GM23338 (cell line): ENCODE measurements around the gene LRFN3. TPM values are rescaled to one million over a fixed set of nuclear protein-coding genes. Genes with fewer than 3 reads are reported as not detected.

Source experiments
- ATAC-seq: fragments of 200-7000 bp; cut with Tn5 transposase; 3 replicates; pipeline ENCODE4 v1.9.1; 2020
- DNase-seq: peaks from one replicate; pipeline ENCODE4 v3.0.0-alpha.2; 2015; ENCODE audit warnings: low spot score
- H2AFZ ChIP-seq: fragments of 200-600 bp; sonication (generic); 2 replicates; pipeline ENCODE4 v1.8.0; 2016; ENCODE audit warnings: antibody characterized with exemption, mild to moderate bottlenecking, moderate library complexity
- H3F3A ChIP-seq: fragments of 200-600 bp; sonication (generic); replicated peaks from 2 replicates; pipeline ENCODE4 v1.8.0; 2017; ENCODE audit warnings: antibody characterized with exemption, mixed run types, low read depth
- H3K27ac ChIP-seq: fragments of 200-600 bp; sonication (generic); 2 replicates; pipeline ENCODE4 v1.6.1; 2016; ENCODE audit warnings: low read depth
- H3K27me3 ChIP-seq: fragments of 200-600 bp; sonication (generic); 2 replicates; pipeline ENCODE4 v1.8.0; 2016; ENCODE audit warnings: mild to moderate bottlenecking, mixed run types, moderate library complexity; ENCODE audit not compliant: insufficient read depth
- H3K36me3 ChIP-seq: fragments of 200-600 bp; sonication (generic); 2 replicates; pipeline ENCODE4 v1.8.0; 2016; ENCODE audit warnings: mild to moderate bottlenecking; ENCODE audit not compliant: insufficient read depth
- H3K4me1 ChIP-seq: fragments of 200-600 bp; sonication (generic); 2 replicates; pipeline ENCODE4 v1.8.0; 2016; ENCODE audit warnings: mild to moderate bottlenecking, moderate library complexity; ENCODE audit not compliant: insufficient read depth
- H3K4me2 ChIP-seq: fragments of 200-600 bp; sonication (generic); 2 replicates; pipeline ENCODE4 v1.7.1; 2017; ENCODE audit warnings: mixed run types
- H3K4me3 ChIP-seq: fragments of 200-600 bp; sonication (generic); 2 replicates; pipeline ENCODE4 v1.6.1; 2016; ENCODE audit warnings: mixed run types
- H3K79me2 ChIP-seq: fragments of 200-600 bp; sonication (generic); replicated peaks from 2 replicates; pipeline ENCODE4 v1.8.0; 2017; ENCODE audit warnings: mild to moderate bottlenecking; ENCODE audit not compliant: insufficient read depth
- H3K9me2 ChIP-seq: fragments of 200-600 bp; sonication (generic); 2 replicates; pipeline ENCODE4 v1.8.0; 2017; ENCODE audit not compliant: insufficient read depth
- H4K20me1 ChIP-seq: fragments of 200-600 bp; sonication (generic); replicated peaks from 2 replicates; pipeline ENCODE4 v1.8.0; 2017; ENCODE audit warnings: mild to moderate bottlenecking; ENCODE audit not compliant: insufficient read depth
- H3K27ac Mint-ChIP-seq: 2 replicates; pipeline ENCODE4 v1.8.0; 2020; ENCODE audit warnings: inconsistent platforms, mild to moderate bottlenecking, moderate library complexity, mixed read lengths
- H3K27me3 Mint-ChIP-seq: 3 replicates; pipeline ENCODE4 v1.8.0; 2022; ENCODE audit warnings: low read depth, mild to moderate bottlenecking, moderate library complexity, mixed read lengths, inconsistent platforms; ENCODE audit not compliant: insufficient read depth, poor library complexity
- H3K36me3 Mint-ChIP-seq: 3 replicates; pipeline ENCODE4 v1.8.0; 2021; ENCODE audit warnings: low read depth, mild to moderate bottlenecking, inconsistent platforms, moderate library complexity, mixed read lengths
- H3K4me1 Mint-ChIP-seq: 3 replicates; pipeline ENCODE4 v1.8.0; 2020; ENCODE audit warnings: mild to moderate bottlenecking, inconsistent platforms, mixed read lengths
- H3K4me3 Mint-ChIP-seq: 3 replicates; pipeline ENCODE4 v1.8.0; 2021; ENCODE audit warnings: moderate library complexity, mild to moderate bottlenecking, inconsistent platforms, mixed read lengths
- H3K9me3 Mint-ChIP-seq: 3 replicates; pipeline ENCODE4 v1.8.0; 2020; ENCODE audit warnings: moderate library complexity, mild to moderate bottlenecking, inconsistent platforms, mixed read lengths
- CREB1 ChIP-seq: fragments of 250-450 bp; sonication (Bioruptor Pico); IDR thresholded peaks from 2 replicates; pipeline ENCODE4 v1.5.0; 2020; ENCODE audit warnings: low read depth, mild to moderate bottlenecking, moderate library complexity
- EZH2 ChIP-seq: fragments of 200-600 bp; sonication (generic); IDR thresholded peaks from one replicate; pipeline ENCODE4 v1.8.0; 2017; ENCODE audit warnings: antibody characterized with exemption, mild to moderate bottlenecking, low read depth; ENCODE audit not compliant: unreplicated experiment
- JUNB ChIP-seq: IDR thresholded peaks from one replicate; pipeline ENCODE4 v1.6.1; 2016; ENCODE audit warnings: antibody characterized with exemption; ENCODE audit not compliant: unreplicated experiment
- POLR2AphosphoS5 ChIP-seq: IDR thresholded peaks from 2 replicates; pipeline ENCODE4 v1.6.1; 2016; ENCODE audit warnings: antibody characterized with exemption, low read depth
- REST ChIP-seq: IDR thresholded peaks from one replicate; pipeline ENCODE4 v1.6.1; 2018; ENCODE audit warnings: antibody characterized with exemption; ENCODE audit not compliant: unreplicated experiment
- ZNF331 ChIP-seq: fragments of 250-450 bp; sonication (Bioruptor Pico); IDR thresholded peaks from 2 replicates; pipeline ENCODE4 v1.5.0; 2020; ENCODE audit warnings: low read depth, mild to moderate bottlenecking, moderate library complexity
- long read RNA-seq: library from polyadenylated mRNA; unstranded; transcript quantifications from one replicate; pipeline ENCODE4 v2.0.0, GENCODE V29; 2020; ENCODE audit not compliant: unreplicated experiment
- polyA plus RNA-seq: library from polyadenylated mRNA; unstranded; fragments of >200 nt; fragmentation: Nextera tagmentation; extraction: Ambion mirVana; gene quantifications from 2 replicates; pipeline ENCODE4 v1.2.1, GENCODE V29; 2016
- total RNA-seq: library from RNA; depleted of rRNA; stranded (reverse); fragments of >200 nt; shearing (Covaris generic); gene quantifications from 2 replicates; pipeline ENCODE4 v1.2.3, GENCODE V29; 2014; rRNA removed
- TF ChIP-seq, protein P1 (sequence below), 2 experiments: fragments of 200-600 bp in 1 of 2; sonication (generic) in 1 of 2; conservative IDR thresholded peaks; 2 replicates each; pipeline versions ENCODE4 v1.5.1 to v1.6.1; 2016 to 2017; ENCODE audit warnings: antibody characterized with exemption in 2 of 2, low read depth in 2 of 2, mild to moderate bottlenecking in 2 of 2, moderate library complexity in 1 of 2

LRFN3 gene, protein sequence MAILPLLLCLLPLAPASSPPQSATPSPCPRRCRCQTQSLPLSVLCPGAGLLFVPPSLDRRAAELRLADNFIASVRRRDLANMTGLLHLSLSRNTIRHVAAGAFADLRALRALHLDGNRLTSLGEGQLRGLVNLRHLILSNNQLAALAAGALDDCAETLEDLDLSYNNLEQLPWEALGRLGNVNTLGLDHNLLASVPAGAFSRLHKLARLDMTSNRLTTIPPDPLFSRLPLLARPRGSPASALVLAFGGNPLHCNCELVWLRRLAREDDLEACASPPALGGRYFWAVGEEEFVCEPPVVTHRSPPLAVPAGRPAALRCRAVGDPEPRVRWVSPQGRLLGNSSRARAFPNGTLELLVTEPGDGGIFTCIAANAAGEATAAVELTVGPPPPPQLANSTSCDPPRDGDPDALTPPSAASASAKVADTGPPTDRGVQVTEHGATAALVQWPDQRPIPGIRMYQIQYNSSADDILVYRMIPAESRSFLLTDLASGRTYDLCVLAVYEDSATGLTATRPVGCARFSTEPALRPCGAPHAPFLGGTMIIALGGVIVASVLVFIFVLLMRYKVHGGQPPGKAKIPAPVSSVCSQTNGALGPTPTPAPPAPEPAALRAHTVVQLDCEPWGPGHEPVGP
- total RNA-seq, result 15.1 and 18.2 TPM in 2 replicates
- polyA plus RNA-seq, result 5.8 and 6.0 TPM in 2 replicates
- long read RNA-seq, partial matches to known transcripts, result 4 of 4 reads
- long read RNA-seq, other reads (novel, unspliced or antisense), result 0 of 4 reads

GRCh38 chr19:35935911-35936737 lies at the start of gene LRFN3:
TSS of gene LRFN3 (plus strand) at chr19:35936374. CDS start at chr19:35939426, 3,052 bp downstream.
- H3K36me3 Mint-ChIP-seq, result peaks cover 5% of the 10 kb centered on the region; the same call in 2 of the 3 replicates
- Histone ChIP-seq H3K79me2 (peaks cover 6% of the 10 kb centered on the region), H3K27ac (no peak within 1 kb of the TSS), H2AFZ (peak within 1 kb of the TSS; percentile 99), H3K36me3 (no peaks in the 10 kb centered on the region), H3K4me3 (peak within 1 kb of the TSS; percentile 91), H3K27me3 (peaks cover 6% of the 10 kb centered on the region), H4K20me1 (no peaks in the 10 kb centered on the region; the same call in 1 of the 2 replicates), H3K4me1 (peaks cover 31% of the 10 kb centered on the region; the same call in 1 of the 2 replicates), H3K4me2 (peak within 1 kb of the TSS; percentile 95), H3K9me2 (peaks cover 3% of the 10 kb centered on the region; the same call in 1 of the 2 replicates), H3F3A (peaks cover 13% of the 10 kb centered on the region)
- H3K4me1 Mint-ChIP-seq, result peaks cover 31% of the 10 kb centered on the region
- H3K4me3 Mint-ChIP-seq, result peak within 1 kb of the TSS; percentile 76
- ATAC-seq (peak; percentile 35), DNase-seq (peak; percentile 97)
- TF ChIP-seq ZNF331 (CRISPR knock-in tag) (no peak), REST (no peak), CREB1 (no peak), EZH2 (no peak), POLR2AphosphoS5 (no peak), JUNB (no peak)
- TF ChIP-seq, protein P1, sequence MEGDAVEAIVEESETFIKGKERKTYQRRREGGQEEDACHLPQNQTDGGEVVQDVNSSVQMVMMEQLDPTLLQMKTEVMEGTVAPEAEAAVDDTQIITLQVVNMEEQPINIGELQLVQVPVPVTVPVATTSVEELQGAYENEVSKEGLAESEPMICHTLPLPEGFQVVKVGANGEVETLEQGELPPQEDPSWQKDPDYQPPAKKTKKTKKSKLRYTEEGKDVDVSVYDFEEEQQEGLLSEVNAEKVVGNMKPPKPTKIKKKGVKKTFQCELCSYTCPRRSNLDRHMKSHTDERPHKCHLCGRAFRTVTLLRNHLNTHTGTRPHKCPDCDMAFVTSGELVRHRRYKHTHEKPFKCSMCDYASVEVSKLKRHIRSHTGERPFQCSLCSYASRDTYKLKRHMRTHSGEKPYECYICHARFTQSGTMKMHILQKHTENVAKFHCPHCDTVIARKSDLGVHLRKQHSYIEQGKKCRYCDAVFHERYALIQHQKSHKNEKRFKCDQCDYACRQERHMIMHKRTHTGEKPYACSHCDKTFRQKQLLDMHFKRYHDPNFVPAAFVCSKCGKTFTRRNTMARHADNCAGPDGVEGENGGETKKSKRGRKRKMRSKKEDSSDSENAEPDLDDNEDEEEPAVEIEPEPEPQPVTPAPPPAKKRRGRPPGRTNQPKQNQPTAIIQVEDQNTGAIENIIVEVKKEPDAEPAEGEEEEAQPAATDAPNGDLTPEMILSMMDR (conservative IDR thresholded peaks at IDR 0.05; ENCODE audit: low read depth in 2 of 2), result no peak
- peaks cover 19% of the 10 kb centered on the region for H3K27me3 Mint-ChIP-seq
- H3K27ac Mint-ChIP-seq, result no peak within 1 kb of the TSS; the same call in 1 of the 2 replicates
- no peaks in the 10 kb centered on the region for H3K9me3 Mint-ChIP-seq
